PC-3 (cell line): ENCODE results near the gene LTB4R. TPM values are rescaled to one million over a fixed set of nuclear protein-coding genes. Genes with fewer than 3 reads are reported as not detected.

Experiments used
- ATAC-seq: fragments of 200-7000 bp; cut with Tn5 transposase; 2 replicates; pipeline ENCODE4 v1.9.1; 2020; ENCODE audit warnings: mild to moderate bottlenecking, moderate library complexity
- BruUV-seq: library from RNA; stranded (reverse); fragments of 400-500 nt; replicated peaks from 2 replicates; lab custom pipeline; 2021; lab: Mats Ljungman, UMichigan
- CTCF ChIA-PET: fragments of 300-600 bp; sonication (Branson Sonifier 250); formaldehyde crosslinking; loops from one replicate; lab custom pipeline; 2022; ENCODE audit warnings: antibody characterized with exemption; lab: Charles Lee
- POLR2A ChIA-PET: fragments of 300-600 bp; sonication (Branson Sonifier 250); formaldehyde crosslinking; loops from one replicate; lab custom pipeline; 2022; ENCODE audit warnings: antibody characterized with exemption; ENCODE audit not compliant: unreplicated experiment; lab: Charles Lee
- DNase-seq: peaks from one replicate; pipeline ENCODE4 v3.0.0-alpha.2; 2015
- H2AFZ ChIP-seq: fragments of 300-600 bp; sonication (generic); 2 replicates; pipeline ENCODE4 v1.6.0; 2016; ENCODE audit warnings: antibody characterized with exemption, low read length
- H3F3A ChIP-seq: fragments of 300-600 bp; sonication (generic); one replicate; pipeline ENCODE4 v1.6.0; 2017; ENCODE audit warnings: antibody characterized with exemption, low read length, control low read depth, mild to moderate bottlenecking; ENCODE audit not compliant: unreplicated experiment
- H3K27ac ChIP-seq: fragments of 300-600 bp; sonication (generic); 2 replicates; pipeline ENCODE4 v1.5.1; 2016; ENCODE audit warnings: mild to moderate bottlenecking, low read length
- H3K27me3 ChIP-seq: fragments of 300-600 bp; sonication (generic); 2 replicates; pipeline ENCODE4 v1.6.1; 2016; ENCODE audit warnings: low read length, mixed read lengths
- H3K36me3 ChIP-seq: fragments of 300-600 bp; sonication (generic); 2 replicates; pipeline ENCODE4 v1.6.1; 2016; ENCODE audit warnings: low read depth, mixed run types, low read length, mixed read lengths
- H3K4me1 ChIP-seq: fragments of 300-600 bp; sonication (generic); 2 replicates; pipeline ENCODE4 v1.5.1; 2016; ENCODE audit warnings: low read length; ENCODE audit not compliant: insufficient read depth
- H3K4me2 ChIP-seq: fragments of 300-600 bp; sonication (generic); 2 replicates; pipeline ENCODE4 v1.6.0; 2016; ENCODE audit warnings: low read length
- H3K4me3 ChIP-seq: fragments of 300-600 bp; sonication (generic); 2 replicates; pipeline ENCODE4 v1.5.1; 2016; ENCODE audit warnings: mild to moderate bottlenecking, low read length, mixed read lengths
- H3K79me2 ChIP-seq: fragments of 300-600 bp; sonication (generic); 2 replicates; pipeline ENCODE4 v1.6.1; 2017; ENCODE audit warnings: low read length, mixed read lengths
- H3K9ac ChIP-seq: fragments of 300-600 bp; sonication (generic); 2 replicates; pipeline ENCODE4 v1.6.0; 2016; ENCODE audit warnings: mild to moderate bottlenecking, low read length
- H3K9me2 ChIP-seq: fragments of 300-600 bp; sonication (generic); replicated peaks from 2 replicates; pipeline ENCODE4 v1.6.1; 2016; ENCODE audit warnings: mixed run types, low read length, mixed read lengths
- H3K9me3 ChIP-seq: fragments of 300-600 bp; sonication (generic); 2 replicates; pipeline ENCODE4 v1.6.1; 2016; ENCODE audit warnings: low read length, mixed read lengths
- H4K20me1 ChIP-seq: fragments of 300-600 bp; sonication (generic); 2 replicates; pipeline ENCODE4 v1.6.1; 2016; ENCODE audit warnings: low read length, mixed read lengths
- CTCF ChIP-seq: fragments of 300-600 bp; sonication (generic); conservative IDR thresholded peaks from 2 replicates; pipeline ENCODE4 v1.5.1; 2017; ENCODE audit warnings: antibody characterized with exemption, low read depth, mild to moderate bottlenecking, low read length
- EZH2 ChIP-seq: fragments of 300-600 bp; sonication (generic); IDR thresholded peaks from one replicate; pipeline ENCODE4 v1.6.1; 2017; ENCODE audit warnings: antibody characterized with exemption, mild to moderate bottlenecking, low read length; ENCODE audit not compliant: unreplicated experiment
- EZH2phosphoT487 ChIP-seq: fragments of 300-600 bp; sonication (generic); IDR thresholded peaks from 2 replicates; pipeline ENCODE4 v1.6.1; 2018; ENCODE audit warnings: mild to moderate bottlenecking, antibody characterized with exemption, low read length, borderline replicate concordance
- intact Hi-C: fragments of 100-400 bp; cut with micrococcal nuclease; formaldehyde crosslinking; loops from 2 replicates; pipeline ENCODE4 v1.9.0; 2023
- total RNA-seq: library from RNA; depleted of rRNA; stranded (reverse); fragments of >200 nt; gene quantifications from 2 replicates; pipeline ENCODE4 v1.2.3, GENCODE V29; 2014

LTB4R gene
- total RNA-seq, 1 experiment from 2014 or later: 11.6 TPM

GRCh38 chr14:24289649-24290280 lies 21.5 kb upstream of the LTB4R start:
- H3K4me2 ChIP-seq: no peak overlapping the region
- no peaks in the 10 kb centered on the region for H3K9me2 ChIP-seq
- no peaks in the 10 kb centered on the region for H3K79me2 ChIP-seq
- H3F3A ChIP-seq: no peaks in the 10 kb centered on the region
- no peak for TF ChIP-seq EZH2
- TF ChIP-seq EZH2phosphoT487: no peak
- no peak for TF ChIP-seq CTCF
- no peak overlapping the region for H2AFZ ChIP-seq
- ChIA-PET POLR2A (no interaction called here), CTCF (interaction anchor here (1.2 kb wide), 1 partner anchor 48 kb away, joined by 3 read pairs; the partner anchor contains the start of gene TINF2)
- H3K4me3 ChIP-seq: no peak overlapping the region
- H3K36me3 ChIP-seq: peaks cover 34% of the 10 kb centered on the region; the same call in 1 of the 2 replicates
- intact Hi-C loops: no loop called here
- H3K27ac ChIP-seq: no peak overlapping the region
- H3K9me3 ChIP-seq: no peaks in the 10 kb centered on the region
- no peaks in the 10 kb centered on the region for H3K27me3 ChIP-seq
- DNase-seq (no peak), ATAC-seq (no peak)
- no peaks in the 10 kb centered on the region for H3K4me1 ChIP-seq
- BruUV-seq: no TSS peak
- no peak overlapping the region for H3K9ac ChIP-seq
- no peaks in the 10 kb centered on the region for H4K20me1 ChIP-seq

DNA sequence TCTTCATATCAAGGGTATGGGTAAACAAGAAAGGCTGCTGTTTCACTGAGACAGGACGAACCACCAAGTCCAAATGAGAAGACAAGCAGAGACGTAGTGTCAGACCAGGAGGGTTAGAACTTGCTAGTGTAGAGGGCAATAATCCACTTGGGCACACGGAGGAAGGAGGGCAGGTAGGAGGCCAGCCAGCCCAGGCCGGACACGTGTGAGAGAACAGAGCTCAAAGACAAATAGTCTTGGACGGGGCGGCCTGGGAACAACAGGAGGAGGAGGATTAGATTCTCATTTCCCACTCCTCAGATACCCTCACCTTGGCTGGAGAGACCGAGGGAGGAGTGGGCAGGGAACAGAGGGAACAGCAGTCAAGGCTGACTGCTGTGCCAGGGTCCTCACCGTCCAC lies 20.6 kb upstream of the LTB4R start:
- no peak overlapping the region for H2AFZ ChIP-seq
- H3K79me2 ChIP-seq: no peaks in the 10 kb centered on the region
- no peak for DNase-seq
- no peaks in the 10 kb centered on the region for H3K27me3 ChIP-seq
- intact Hi-C loops: no loop called here
- no peaks in the 10 kb centered on the region for H4K20me1 ChIP-seq
- H3K9ac ChIP-seq: no peak overlapping the region
- no peak overlapping the region for H3K4me2 ChIP-seq
- ChIA-PET CTCF (no interaction called here), POLR2A (no interaction called here)
- ATAC-seq: no peak
- no peaks in the 10 kb centered on the region for H3F3A ChIP-seq
- no peaks in the 10 kb centered on the region for H3K9me2 ChIP-seq
- H3K4me3 ChIP-seq: no peak overlapping the region
- no peak overlapping the region for H3K27ac ChIP-seq
- H3K9me3 ChIP-seq: no peaks in the 10 kb centered on the region
- BruUV-seq: no TSS peak
- no peak for TF ChIP-seq EZH2phosphoT487
- TF ChIP-seq CTCF: no peak
- TF ChIP-seq EZH2: no peak
- H3K36me3 ChIP-seq: peaks cover 43% of the 10 kb centered on the region
- H3K4me1 ChIP-seq: no peaks in the 10 kb centered on the region

- Histone ChIP-seq H3K9me3 (no peaks in the 10 kb centered on the region), H4K20me1 (no peaks in the 10 kb centered on the region), H3K4me1 (peaks cover 3% of the 10 kb centered on the region; the same call in 1 of the 2 replicates), H3K9me2 (no peaks in the 10 kb centered on the region), H3K27me3 (no peaks in the 10 kb centered on the region), H3K27ac (no peak overlapping the region), H3K4me3 (no peak overlapping the region), H3K79me2 (no peaks in the 10 kb centered on the region), H3K9ac (no peak overlapping the region), H3F3A (no peaks in the 10 kb centered on the region), H2AFZ (no peak overlapping the region), H3K36me3 (peaks cover 48% of the 10 kb centered on the region), H3K4me2 (no peak overlapping the region)
- no TSS peak for BruUV-seq
- DNase-seq (no peak), ATAC-seq (no peak)
- no peak for TF ChIP-seq CTCF
- no peak for TF ChIP-seq EZH2phosphoT487
- no peak for TF ChIP-seq EZH2
- ChIA-PET CTCF (no interaction called here), POLR2A (no interaction called here)
- intact Hi-C loops: no loop called here
These were observed 19.7 kb upstream of the LTB4R start for GRCh38 chr14:24291446-24292117.
